ENCODE results near the gene GDPD1. TPM values are rescaled to one million over a fixed set of nuclear protein-coding genes. Genes with fewer than 3 reads are reported as not detected.

GDPD1 gene
- total RNA-seq, 1 experiment from 2014 or later: 3.1 TPM

- ChIA-PET POLR2A (ENCODE audit: unreplicated experiment) (no interaction called here), CTCF (no interaction called here)
- intact Hi-C loops (cut with micrococcal nuclease; ENCODE audit: unreplicated experiment): no loop called here
- Histone ChIP-seq H3K27me3 (ENCODE audit: insufficient read depth, low read depth) (no peaks in the 10 kb centered on the region), H3K27ac (no peak overlapping the region), H3K9me2 (ENCODE audit: insufficient read depth) (no peaks in the 10 kb centered on the region), H4K20me1 (ENCODE audit: insufficient read depth) (no peaks in the 10 kb centered on the region), H3K9me3 (ENCODE audit: insufficient read depth, low read depth) (no peaks in the 10 kb centered on the region), H3K36me3 (ENCODE audit: low read depth) (peaks cover 5% of the 10 kb centered on the region; the same call in 1 of the 2 replicates), H3F3A (ENCODE audit: insufficient read depth, low read depth) (no peaks in the 10 kb centered on the region), H3K4me2 (no peak overlapping the region), H3K4me1 (replicated peaks; ENCODE audit: insufficient read depth) (no peaks in the 10 kb centered on the region), H3K4me3 (no peak overlapping the region), H2AFZ (no peak overlapping the region), H3K79me2 (ENCODE audit: low read depth) (no peaks in the 10 kb centered on the region)
- TF ChIP-seq, protein P1, sequence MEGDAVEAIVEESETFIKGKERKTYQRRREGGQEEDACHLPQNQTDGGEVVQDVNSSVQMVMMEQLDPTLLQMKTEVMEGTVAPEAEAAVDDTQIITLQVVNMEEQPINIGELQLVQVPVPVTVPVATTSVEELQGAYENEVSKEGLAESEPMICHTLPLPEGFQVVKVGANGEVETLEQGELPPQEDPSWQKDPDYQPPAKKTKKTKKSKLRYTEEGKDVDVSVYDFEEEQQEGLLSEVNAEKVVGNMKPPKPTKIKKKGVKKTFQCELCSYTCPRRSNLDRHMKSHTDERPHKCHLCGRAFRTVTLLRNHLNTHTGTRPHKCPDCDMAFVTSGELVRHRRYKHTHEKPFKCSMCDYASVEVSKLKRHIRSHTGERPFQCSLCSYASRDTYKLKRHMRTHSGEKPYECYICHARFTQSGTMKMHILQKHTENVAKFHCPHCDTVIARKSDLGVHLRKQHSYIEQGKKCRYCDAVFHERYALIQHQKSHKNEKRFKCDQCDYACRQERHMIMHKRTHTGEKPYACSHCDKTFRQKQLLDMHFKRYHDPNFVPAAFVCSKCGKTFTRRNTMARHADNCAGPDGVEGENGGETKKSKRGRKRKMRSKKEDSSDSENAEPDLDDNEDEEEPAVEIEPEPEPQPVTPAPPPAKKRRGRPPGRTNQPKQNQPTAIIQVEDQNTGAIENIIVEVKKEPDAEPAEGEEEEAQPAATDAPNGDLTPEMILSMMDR (conservative IDR thresholded peaks at IDR 0.05): no peak
- no peak for TF ChIP-seq EZH2 (IDR thresholded peaks at IDR 0.05; ENCODE audit: low read depth)
- no peak for DNase-seq
- BruUV-seq (replicated peaks): no TSS peak
These were observed 38.8 kb upstream of the GDPD1 start for GRCh38 chr17:59181481-59181880.

GRCh38 chr17:59185997-59186396, 34.3 kb upstream of the GDPD1 start:
- Histone ChIP-seq H3K4me1 (replicated peaks; ENCODE audit: insufficient read depth) (no peaks in the 10 kb centered on the region), H3K27me3 (ENCODE audit: insufficient read depth, low read depth) (no peaks in the 10 kb centered on the region), H4K20me1 (ENCODE audit: insufficient read depth) (no peaks in the 10 kb centered on the region), H3F3A (ENCODE audit: insufficient read depth, low read depth) (no peaks in the 10 kb centered on the region), H3K79me2 (ENCODE audit: low read depth) (no peaks in the 10 kb centered on the region), H3K27ac (no peak overlapping the region), H3K9me3 (ENCODE audit: insufficient read depth, low read depth) (no peaks in the 10 kb centered on the region), H3K4me2 (no peak overlapping the region), H2AFZ (no peak overlapping the region), H3K4me3 (no peak overlapping the region), H3K36me3 (ENCODE audit: low read depth) (peaks cover 5% of the 10 kb centered on the region; the same call in 1 of the 2 replicates), H3K9me2 (ENCODE audit: insufficient read depth) (no peaks in the 10 kb centered on the region)
- ChIA-PET POLR2A (ENCODE audit: unreplicated experiment) (no interaction called here), CTCF (no interaction called here)
- DNase-seq: no peak
- TF ChIP-seq EZH2 (IDR thresholded peaks at IDR 0.05; ENCODE audit: low read depth): no peak
- TF ChIP-seq, protein P1 (conservative IDR thresholded peaks at IDR 0.05): no peak
- BruUV-seq (replicated peaks): TSS peak; percentile 17
- intact Hi-C loops (cut with micrococcal nuclease; ENCODE audit: unreplicated experiment): no loop called here

DNA sequence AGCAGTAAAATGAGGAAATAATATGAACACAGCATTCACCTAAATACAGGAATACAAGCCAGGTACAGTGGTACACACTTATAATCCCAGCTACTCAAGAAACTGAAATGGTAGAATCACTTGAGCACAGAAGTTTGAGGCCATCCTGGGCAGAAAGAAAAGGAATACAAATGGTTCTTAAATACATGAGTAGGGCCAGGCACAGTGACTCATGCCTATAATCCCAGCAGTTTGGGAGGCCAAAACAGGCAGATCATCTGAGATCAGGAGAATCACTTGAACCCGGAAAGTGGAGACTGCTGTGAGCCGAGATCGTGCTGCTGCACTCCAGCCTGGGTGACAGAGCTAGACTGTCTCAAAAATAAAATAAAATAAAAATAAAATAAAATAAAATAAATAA, 33.5 kb upstream of the GDPD1 start:
- H3K4me3 ChIP-seq: no peak overlapping the region
- no peaks in the 10 kb centered on the region for H3K9me3 ChIP-seq (ENCODE audit: insufficient read depth, low read depth)
- H3K27ac ChIP-seq: no peak overlapping the region
- peaks cover 5% of the 10 kb centered on the region; the same call in 1 of the 2 replicates for H3K36me3 ChIP-seq (ENCODE audit: low read depth)
- no peaks in the 10 kb centered on the region for H3K79me2 ChIP-seq (ENCODE audit: low read depth)
- TF ChIP-seq EZH2 (IDR thresholded peaks at IDR 0.05; ENCODE audit: low read depth): no peak
- TF ChIP-seq, protein P1 (conservative IDR thresholded peaks at IDR 0.05): no peak
- intact Hi-C loops (cut with micrococcal nuclease; ENCODE audit: unreplicated experiment): no loop called here
- ChIA-PET POLR2A (ENCODE audit: unreplicated experiment) (no interaction called here), CTCF (no interaction called here)
- no peaks in the 10 kb centered on the region for H3K4me1 ChIP-seq (replicated peaks; ENCODE audit: insufficient read depth)
- H3K27me3 ChIP-seq (ENCODE audit: insufficient read depth, low read depth): no peaks in the 10 kb centered on the region
- DNase-seq: no peak
- H4K20me1 ChIP-seq (ENCODE audit: insufficient read depth): no peaks in the 10 kb centered on the region
- BruUV-seq (replicated peaks): no TSS peak
- H3K4me2 ChIP-seq: no peak overlapping the region
- H3F3A ChIP-seq (ENCODE audit: insufficient read depth, low read depth): no peaks in the 10 kb centered on the region
- H3K9me2 ChIP-seq (ENCODE audit: insufficient read depth): no peaks in the 10 kb centered on the region
- no peak overlapping the region for H2AFZ ChIP-seq
